A549 (cell line): Measurements from ENCODE around the gene KCNQ2. TPM values are rescaled to one million over a fixed set of nuclear protein-coding genes. Genes with fewer than 3 reads are reported as not detected.

ENCODE experiments used
- ATAC-seq, 2 experiments: fragments of 200-7000 bp in 1 of 2; fragments of >200 bp in 1 of 2; cut with Nextera tagmentation in 1 of 2; cut with Tn5 transposase in 1 of 2; 3 replicates each; pipeline versions ENCODE4 v1.8.0 to v1.9.1; 2018 to 2020; ENCODE audit warnings: mild to moderate bottlenecking in 1 of 2, moderate library complexity in 1 of 2
- CTCF ChIA-PET: fragments of 300-600 bp; sonication (Branson Sonifier 250); formaldehyde crosslinking; extraction: SDS; loops from one replicate; lab custom pipeline; 2021; ENCODE audit warnings: antibody characterized with exemption, inconsistent platforms; lab: Yijun Ruan, JAX
- POLR2A ChIA-PET: fragments of 350-600 bp; formaldehyde crosslinking; extraction: SDS; loops from one replicate; lab custom pipeline; 2021; ENCODE audit warnings: antibody characterized with exemption, inconsistent platforms; lab: Yijun Ruan, JAX
- DNase-seq, 2 experiments: peaks; one replicate each; pipeline versions ENCODE4 v3.0.0 to v3.0.0-alpha.2; 2011 to 2016; ENCODE audit warnings: low read depth in 1 of 2, low spot score in 1 of 2
- FAIRE-seq: peaks from 2 replicates; lab custom pipeline; 2011; peaks lifted over from hg19 to GRCh38; lab: Jason Lieb, UNC
- H3K27ac ChIP-seq, 2 experiments: fragments of >200 bp; sonication (Bioruptor Twin); formaldehyde crosslinking; 3 replicates each; pipeline ENCODE4 v1.5.1; 2016 to 2017
- H3K4me1 ChIP-seq: fragments of >200 bp; sonication (Bioruptor Twin); formaldehyde crosslinking; 3 replicates; pipeline ENCODE4 v1.6.1; 2016
- H3K4me2 ChIP-seq: fragments of >200 bp; sonication (Bioruptor Twin); formaldehyde crosslinking; 3 replicates; pipeline ENCODE4 v1.6.1; 2016
- H3K4me3 ChIP-seq: fragments of >200 bp; sonication (Bioruptor Twin); formaldehyde crosslinking; 3 replicates; pipeline ENCODE4 v1.5.1; 2016
- H3K9me3 ChIP-seq: fragments of >200 bp; sonication (Bioruptor Twin); formaldehyde crosslinking; 3 replicates; pipeline ENCODE4 v1.6.1; 2016
- ATOH8 ChIP-seq: fragments of 250-450 bp; sonication (Bioruptor Pico); IDR thresholded peaks from 2 replicates; pipeline ENCODE4 v1.5.0; 2020; ENCODE audit warnings: low read depth, mild to moderate bottlenecking, moderate library complexity
- CBX2 ChIP-seq: fragments of 200-600 bp; sonication (generic); IDR thresholded peaks from 2 replicates; pipeline ENCODE4 v1.6.1; 2016; ENCODE audit warnings: low read depth, mild to moderate bottlenecking, borderline replicate concordance
- CBX8 ChIP-seq: fragments of 200-600 bp; sonication (generic); IDR thresholded peaks from 2 replicates; pipeline ENCODE4 v1.6.1; 2016
- CHD4 ChIP-seq: fragments of 200-600 bp; sonication (generic); IDR thresholded peaks from 2 replicates; pipeline ENCODE4 v1.6.1; 2016; ENCODE audit warnings: antibody characterized with exemption, mild to moderate bottlenecking, borderline replicate concordance
- ESRRA ChIP-seq: fragments of 150-350 bp; IDR thresholded peaks from 2 replicates; pipeline ENCODE4 v1.6.1; 2014; ENCODE audit warnings: mild to moderate bottlenecking, low read length, borderline replicate concordance
- FOSB ChIP-seq: fragments of 250-450 bp; sonication (Bioruptor Pico); IDR thresholded peaks from 2 replicates; pipeline ENCODE4 v1.5.0; 2020; ENCODE audit warnings: mild to moderate bottlenecking, moderate library complexity
- HDAC2 ChIP-seq: fragments of 200-600 bp; sonication (generic); IDR thresholded peaks from 2 replicates; pipeline ENCODE4 v1.6.1; 2016
- HEYL ChIP-seq: fragments of 250-450 bp; sonication (Bioruptor Pico); IDR thresholded peaks from 2 replicates; pipeline ENCODE4 v1.8.0; 2021; ENCODE audit warnings: mild to moderate bottlenecking, moderate library complexity
- JUN ChIP-seq, 2 experiments: fragments of >200 bp; sonication (Bioruptor Twin); formaldehyde crosslinking; IDR thresholded peaks; 2 replicates in 1 of 2; 3 replicates in 1 of 2; pipeline ENCODE4 v1.6.1; 2016 to 2017
- KDM5A ChIP-seq: fragments of 200-600 bp; sonication (generic); IDR thresholded peaks from 2 replicates; pipeline ENCODE4 v1.6.1; 2016; ENCODE audit warnings: antibody characterized with exemption, mild to moderate bottlenecking
- MAX ChIP-seq: IDR thresholded peaks from 2 replicates; pipeline ENCODE4 v1.6.1; 2012
- MAZ ChIP-seq: fragments of 150-350 bp; IDR thresholded peaks from 2 replicates; pipeline ENCODE4 v1.6.1; 2014; ENCODE audit warnings: antibody characterized with exemption, low read depth, low read length, borderline replicate concordance
- NFE2L2 ChIP-seq: fragments of 150-350 bp; conservative IDR thresholded peaks from 2 replicates; pipeline ENCODE4 v1.6.1; 2014; ENCODE audit warnings: low read length
- PBX3 ChIP-seq: IDR thresholded peaks from 2 replicates; pipeline ENCODE4 v1.6.1; 2012
- POLR2A ChIP-seq: IDR thresholded peaks from 2 replicates; pipeline ENCODE4 v1.6.1; 2012; ENCODE audit warnings: mild to moderate bottlenecking, low read length
- RARB ChIP-seq: fragments of 250-450 bp; sonication (Bioruptor Pico); IDR thresholded peaks from 2 replicates; pipeline ENCODE4 v1.8.0; 2021; ENCODE audit warnings: mild to moderate bottlenecking, moderate library complexity
- RCOR1 ChIP-seq: fragments of 150-350 bp; IDR thresholded peaks from 2 replicates; pipeline ENCODE4 v1.6.1; 2014; ENCODE audit warnings: antibody characterized with exemption, low read length, low read depth
- RNF2 ChIP-seq: fragments of 200-600 bp; sonication (generic); IDR thresholded peaks from 2 replicates; pipeline ENCODE4 v1.6.1; 2016; ENCODE audit warnings: low read depth, mild to moderate bottlenecking, antibody characterized with exemption, moderate library complexity, borderline replicate concordance
- SREBF2 ChIP-seq: fragments of 450-650 bp; IDR thresholded peaks from 2 replicates; pipeline ENCODE4 v1.6.1; 2014; ENCODE audit warnings: mild to moderate bottlenecking, moderate library complexity
- TP53 ChIP-seq: fragments of 250-450 bp; sonication (Bioruptor Pico); IDR thresholded peaks from 2 replicates; pipeline ENCODE4 v1.5.0; 2021; ENCODE audit warnings: mild to moderate bottlenecking, moderate library complexity
- ZC3H11A ChIP-seq: fragments of 450-650 bp; IDR thresholded peaks from 2 replicates; pipeline ENCODE4 v1.6.1; 2014; ENCODE audit warnings: antibody characterized with exemption, mild to moderate bottlenecking
- ZNF302 ChIP-seq: fragments of 250-450 bp; sonication (Bioruptor Pico); IDR thresholded peaks from 2 replicates; pipeline ENCODE4 v1.9.0; 2021; ENCODE audit warnings: inconsistent platforms, mild to moderate bottlenecking, moderate library complexity
- WGBS: methylation state at CpG from one replicate; pipeline ENCODE4 v1.1.6; 2017; ENCODE audit errors: missing lambda C conversion rate; 5-methylcytosine and 5-hydroxymethylcytosine counted together
- polyA plus RNA-seq, 4 experiments: library from polyadenylated mRNA; depleted of rRNA in 3 of 4; stranded (reverse); fragments of >200 nt; fragmentation: RNase III in 1 of 4; extraction: RNeasy Plus Mini Kit Qiagen cat#74134 plus additional on column Dnase treatment in 1 of 4; gene quantifications; 2 replicates in 3 of 4; 3 replicates in 1 of 4; pipeline ENCODE4 v1.2.3, GENCODE V29; 2011 to 2017

The KCNQ2 gene
- polyA plus RNA-seq, 2 of the 4 experiments (the other 2 are of a cell fraction) = 0.14 to 0.36 TPM

GRCh38 chr20:63351811-63352591, 120.5 kb downstream of the KCNQ2 start:
- TF ChIP-seq PBX3 (no peak), RNF2 (no peak), ZNF302 (CRISPR knock-in tag) (no peak), RARB (CRISPR knock-in tag) (no peak), HDAC2 (no peak), ESRRA (no peak), JUN (IDR thresholded peaks at IDR 0.05) (no peak), ZC3H11A (no peak), NFE2L2 (no peak), FOSB (CRISPR knock-in tag) (no peak), CHD4 (no peak), POLR2A (no peak), SREBF2 (no peak), CBX2 (no peak), TP53 (CRISPR knock-in tag) (no peak), MAX (no peak), MAZ (no peak), RCOR1 (no peak), CBX8 (no peak)
- Histone ChIP-seq H3K4me2 (no peak overlapping the region), H3K4me3 (no peak overlapping the region), H3K4me1 (no peaks in the 10 kb centered on the region), H3K9me3 (no peaks in the 10 kb centered on the region), H3K27ac (no peak overlapping the region)
- 62% methylated on average over 26 of the region's 28 CpGs for WGBS
- DNase-seq = no peak
- ATAC-seq = peak in 1 of 2 experiments; percentile 40; a peak in 3 of 6 replicates
- POLR2A ChIA-PET = no interaction called here
- CTCF ChIA-PET = interaction anchor here (0.6 to 2.4 kb wide), 2 partner anchors 43 to 93 kb away, joined by 3 to 6 read pairs; no protein-coding TSS in a partner anchor
- FAIRE-seq = no peak

GRCh38 chr20:63351326-63351700, 121.1 kb downstream of the KCNQ2 start:
- Histone ChIP-seq H3K27ac (no peak overlapping the region), H3K4me3 (no peak overlapping the region), H3K4me2 (no peak overlapping the region), H3K9me3 (no peaks in the 10 kb centered on the region), H3K4me1 (no peaks in the 10 kb centered on the region)
- DNase-seq (no peak), FAIRE-seq (no peak), ATAC-seq (no peak)
- 85% methylated on average over 12 of the region's 12 CpGs for WGBS
- ChIA-PET POLR2A (no interaction called here), CTCF (interaction anchor here (0.6 to 2.4 kb wide), 2 partner anchors 42 to 93 kb away, joined by 3 to 6 read pairs; no protein-coding TSS in a partner anchor)
- TF ChIP-seq HEYL (CRISPR knock-in tag) (no peak), CHD4 (no peak), KDM5A (no peak)

GRCh38 chr20:63350597-63351325, 121.7 kb downstream of the KCNQ2 start:
- Histone ChIP-seq H3K9me3 (no peaks in the 10 kb centered on the region), H3K4me3 (no peak overlapping the region), H3K4me1 (no peaks in the 10 kb centered on the region), H3K27ac (no peak overlapping the region)
- no peak for DNase-seq
- POLR2A ChIA-PET = no interaction called here
- CTCF ChIA-PET = interaction anchor here (2.4 kb wide), 1 partner anchor 42 kb away, joined by 6 read pairs; no protein-coding TSS in a partner anchor
- 76% methylated on average over 46 of the region's 46 CpGs for WGBS
- no peak for FAIRE-seq
- no peak for ATAC-seq
- TF ChIP-seq ATOH8 = no peak
- no peak for TF ChIP-seq RCOR1
- TF ChIP-seq, all 56 proteins: peak for 0
- H3K4me2 ChIP-seq = no peak overlapping the region

Other genes with a start within 250 kb of the KCNQ2 start
- gene BIRC7, start 236.8 kb downstream of the KCNQ2 start, polyA plus RNA-seq (2011; rRNA removed) = 0.63 and 0.81 TPM in 2 replicates
- 3.2 to 4.9 TPM (median 4.9 TPM) in 3 replicates for gene BIRC7, start 236.8 kb downstream of the KCNQ2 start, polyA plus RNA-seq (2017; fragmentation: RNase III; extraction: RNeasy Plus Mini Kit Qiagen cat#74134 plus additional on column Dnase treatment)
- gene NKAIN4, start 218.2 kb downstream of the KCNQ2 start, polyA plus RNA-seq (2011; rRNA removed) = 5.8 and 6.4 TPM in 2 replicates
- 6.3 to 9.7 TPM (median 8.4 TPM) in 3 replicates for gene NKAIN4, start 218.2 kb downstream of the KCNQ2 start, polyA plus RNA-seq (2017; fragmentation: RNase III; extraction: RNeasy Plus Mini Kit Qiagen cat#74134 plus additional on column Dnase treatment)
- 41.0 and 43.5 TPM in 2 replicates for gene ARFGAP1, start 199.8 kb downstream of the KCNQ2 start, polyA plus RNA-seq (2011; rRNA removed)
- 89.4 to 106 TPM (median 102 TPM) in 3 replicates for gene ARFGAP1, start 199.8 kb downstream of the KCNQ2 start, polyA plus RNA-seq (2017; fragmentation: RNase III; extraction: RNeasy Plus Mini Kit Qiagen cat#74134 plus additional on column Dnase treatment)
- gene COL20A1, start 179.5 kb downstream of the KCNQ2 start, polyA plus RNA-seq (2011; rRNA removed) = 0.21 and 0.29 TPM in 2 replicates
- 0.91 to 0.93 TPM (median 0.92 TPM) in 3 replicates for gene COL20A1, start 179.5 kb downstream of the KCNQ2 start, polyA plus RNA-seq (2017; fragmentation: RNase III; extraction: RNeasy Plus Mini Kit Qiagen cat#74134 plus additional on column Dnase treatment)
- 0.03 and 0.09 TPM in 2 replicates for gene CHRNA4, start 111.3 kb downstream of the KCNQ2 start, polyA plus RNA-seq (2011; rRNA removed)
- 0.08 to 0.23 TPM (median 0.21 TPM) in 3 replicates for gene CHRNA4, start 111.3 kb downstream of the KCNQ2 start, polyA plus RNA-seq (2017; fragmentation: RNase III; extraction: RNeasy Plus Mini Kit Qiagen cat#74134 plus additional on column Dnase treatment)
- gene EEF1A2, start 26.4 kb upstream of the KCNQ2 start, polyA plus RNA-seq (2011; rRNA removed) = 16.3 and 17.4 TPM in 2 replicates
- 128 to 141 TPM (median 129 TPM) in 3 replicates for gene EEF1A2, start 26.4 kb upstream of the KCNQ2 start, polyA plus RNA-seq (2017; fragmentation: RNase III; extraction: RNeasy Plus Mini Kit Qiagen cat#74134 plus additional on column Dnase treatment)
- 4.6 and 7.7 TPM in 2 replicates for gene PPDPF, start 48.1 kb upstream of the KCNQ2 start, polyA plus RNA-seq (2011; rRNA removed)
- 217 to 227 TPM (median 224 TPM) in 3 replicates for gene PPDPF, start 48.1 kb upstream of the KCNQ2 start, polyA plus RNA-seq (2017; fragmentation: RNase III; extraction: RNeasy Plus Mini Kit Qiagen cat#74134 plus additional on column Dnase treatment)
- gene PTK6, start 64.7 kb upstream of the KCNQ2 start, polyA plus RNA-seq (2011; rRNA removed) = 1.1 and 1.2 TPM in 2 replicates
- gene PTK6, start 64.7 kb upstream of the KCNQ2 start, polyA plus RNA-seq (2017; fragmentation: RNase III; extraction: RNeasy Plus Mini Kit Qiagen cat#74134 plus additional on column Dnase treatment) = 1.6 to 2.2 TPM (median 2.0 TPM) in 3 replicates
- gene SRMS, start 75.1 kb upstream of the KCNQ2 start, polyA plus RNA-seq (2011; rRNA removed) = not detected in 2 replicates
- gene SRMS, start 75.1 kb upstream of the KCNQ2 start, polyA plus RNA-seq (2017; fragmentation: RNase III; extraction: RNeasy Plus Mini Kit Qiagen cat#74134 plus additional on column Dnase treatment) = not detected in 3 replicates
- 0.09 and 0.18 TPM in 2 replicates for gene FNDC11, start 81.5 kb upstream of the KCNQ2 start, polyA plus RNA-seq (2011; rRNA removed)
- 0.10 to 0.16 TPM (median 0.14 TPM) in 3 replicates for gene FNDC11, start 81.5 kb upstream of the KCNQ2 start, polyA plus RNA-seq (2017; fragmentation: RNase III; extraction: RNeasy Plus Mini Kit Qiagen cat#74134 plus additional on column Dnase treatment)
- 3.2 and 4.9 TPM in 2 replicates for gene HELZ2, start 101.6 kb upstream of the KCNQ2 start, polyA plus RNA-seq (2011; rRNA removed)
- 4.5 to 5.0 TPM (median 4.8 TPM) in 3 replicates for gene HELZ2, start 101.6 kb upstream of the KCNQ2 start, polyA plus RNA-seq (2017; fragmentation: RNase III; extraction: RNeasy Plus Mini Kit Qiagen cat#74134 plus additional on column Dnase treatment)
- 6.6 and 6.8 TPM in 2 replicates for gene GMEB2, start 154.4 kb upstream of the KCNQ2 start, polyA plus RNA-seq (2011; rRNA removed)
- 6.4 to 7.0 TPM (median 6.5 TPM) in 3 replicates for gene GMEB2, start 154.4 kb upstream of the KCNQ2 start, polyA plus RNA-seq (2017; fragmentation: RNase III; extraction: RNeasy Plus Mini Kit Qiagen cat#74134 plus additional on column Dnase treatment)
- gene STMN3, start 180.8 kb upstream of the KCNQ2 start, polyA plus RNA-seq (2011; rRNA removed) = 2.5 and 2.8 TPM in 2 replicates
- gene STMN3, start 180.8 kb upstream of the KCNQ2 start, polyA plus RNA-seq (2017; fragmentation: RNase III; extraction: RNeasy Plus Mini Kit Qiagen cat#74134 plus additional on column Dnase treatment) = 3.2 to 5.0 TPM (median 3.8 TPM) in 3 replicates
- 12.6 and 13.5 TPM in 2 replicates for gene RTEL1, start 185.7 kb upstream of the KCNQ2 start, polyA plus RNA-seq (2011; rRNA removed)
- gene RTEL1, start 185.7 kb upstream of the KCNQ2 start, polyA plus RNA-seq (2017; fragmentation: RNase III; extraction: RNeasy Plus Mini Kit Qiagen cat#74134 plus additional on column Dnase treatment) = 10.7 to 11.6 TPM (median 11.3 TPM) in 3 replicates
- 0.20 and 0.22 TPM in 2 replicates for gene TNFRSF6B, start 224.0 kb upstream of the KCNQ2 start, polyA plus RNA-seq (2011; rRNA removed)
- 0.63 to 0.69 TPM (median 0.66 TPM) in 3 replicates for gene TNFRSF6B, start 224.0 kb upstream of the KCNQ2 start, polyA plus RNA-seq (2017; fragmentation: RNase III; extraction: RNeasy Plus Mini Kit Qiagen cat#74134 plus additional on column Dnase treatment)
- 14.1 and 25.1 TPM in 2 replicates for gene ARFRP1, start 235.3 kb upstream of the KCNQ2 start, polyA plus RNA-seq (2011; rRNA removed)
- gene ARFRP1, start 235.3 kb upstream of the KCNQ2 start, polyA plus RNA-seq (2017; fragmentation: RNase III; extraction: RNeasy Plus Mini Kit Qiagen cat#74134 plus additional on column Dnase treatment) = 29.7 to 33.2 TPM (median 31.1 TPM) in 3 replicates
- 9.2 and 9.5 TPM in 2 replicates for gene ZGPAT, start 235.4 kb upstream of the KCNQ2 start, polyA plus RNA-seq (2011; rRNA removed)
- 22.6 to 25.6 TPM (median 23.9 TPM) in 3 replicates for gene ZGPAT, start 235.4 kb upstream of the KCNQ2 start, polyA plus RNA-seq (2017; fragmentation: RNase III; extraction: RNeasy Plus Mini Kit Qiagen cat#74134 plus additional on column Dnase treatment)